A673 (cell line): ENCODE data around the gene BSPRY. TPM values are rescaled to one million over a fixed set of nuclear protein-coding genes. Genes with fewer than 3 reads are reported as not detected.
"Not testable (repeated sequence)": the region's sequence is repeated elsewhere in the genome, so short reads cannot be mapped to it uniquely, and the experiment has no call there.

Experiments
- BruUV-seq: library from RNA; stranded (reverse); fragments of 400-500 nt; replicated peaks from 2 replicates; lab custom pipeline; 2021; lab: Mats Ljungman, UMichigan
- CTCF ChIA-PET: fragments of 300-600 bp; sonication (Branson Sonifier 250); formaldehyde crosslinking; loops from one replicate; lab custom pipeline; 2022; ENCODE audit warnings: antibody characterized with exemption; lab: Charles Lee
- POLR2A ChIA-PET: fragments of 300-600 bp; sonication (Branson Sonifier 250); formaldehyde crosslinking; loops from one replicate; lab custom pipeline; 2022; ENCODE audit warnings: antibody characterized with exemption; ENCODE audit not compliant: low non-redundant PET; lab: Charles Lee
- DNase-seq: peaks from one replicate; pipeline ENCODE4 v3.0.0-alpha.2; 2015; ENCODE audit warnings: low spot score
- H3K27ac ChIP-seq: fragments of 200-600 bp; sonication (generic); 2 replicates; pipeline ENCODE4 v1.5.1; 2016; ENCODE audit warnings: mixed run types, low read depth, mild to moderate bottlenecking, mixed read lengths, antibody characterized with exemption, low read length; ENCODE audit not compliant: poor library complexity, severe bottlenecking
- H3K27me3 ChIP-seq: fragments of 200-600 bp; sonication (generic); replicated peaks from 2 replicates; pipeline ENCODE4 v1.6.1; 2017; ENCODE audit warnings: mixed run types, low read depth, mild to moderate bottlenecking, mixed read lengths, antibody characterized with exemption, low read length; ENCODE audit not compliant: insufficient read depth, poor library complexity
- H3K36me3 ChIP-seq: fragments of 200-600 bp; sonication (generic); 2 replicates; pipeline ENCODE4 v1.6.1; 2016; ENCODE audit warnings: mixed run types, mild to moderate bottlenecking, mixed read lengths, antibody characterized with exemption, low read length; ENCODE audit not compliant: insufficient read depth, poor library complexity, severe bottlenecking
- H3K4me1 ChIP-seq: fragments of 200-600 bp; sonication (generic); 2 replicates; pipeline ENCODE4 v1.6.1; 2017; ENCODE audit warnings: mixed run types, mild to moderate bottlenecking, mixed read lengths, antibody characterized with exemption, low read length; ENCODE audit not compliant: insufficient read depth, poor library complexity, severe bottlenecking
- H3K4me3 ChIP-seq: fragments of 200-600 bp; sonication (generic); 2 replicates; pipeline ENCODE4 v1.5.1; 2016; ENCODE audit warnings: low read depth, mixed run types, mild to moderate bottlenecking, mixed read lengths, low read length; ENCODE audit not compliant: poor library complexity, severe bottlenecking
- H3K9me3 ChIP-seq: fragments of 200-600 bp; sonication (generic); 2 replicates; pipeline ENCODE4 v1.6.1; 2016; ENCODE audit warnings: mixed run types, low read depth, mild to moderate bottlenecking, mixed read lengths, antibody characterized with exemption, low read length; ENCODE audit not compliant: poor library complexity, severe bottlenecking
- EZH2 ChIP-seq: fragments of 200-600 bp; sonication (generic); IDR thresholded peaks from 2 replicates; pipeline ENCODE4 v1.6.1; 2017; ENCODE audit warnings: borderline replicate concordance, low read depth, mild to moderate bottlenecking, mixed read lengths, antibody characterized with exemption, low read length; ENCODE audit not compliant: poor library complexity, severe bottlenecking
- intact Hi-C: fragments of 100-400 bp; cut with micrococcal nuclease; formaldehyde crosslinking; loops from one replicate; pipeline ENCODE4 v1.10.0; 2022; ENCODE audit not compliant: unreplicated experiment
- total RNA-seq: library from RNA; stranded (reverse); gene quantifications from 2 replicates; pipeline ENCODE4 v1.2.3, GENCODE V29; 2021
- TF ChIP-seq, protein P1 (sequence below): fragments of 300-800, 200-600 bp; sonication (generic); conservative IDR thresholded peaks from 2 replicates; pipeline ENCODE4 v1.5.1; 2017; ENCODE audit warnings: low read depth, mild to moderate bottlenecking, antibody characterized with exemption, low read length, moderate library complexity, mixed read lengths

Gene BSPRY
- total RNA-seq, 1 experiment from 2014 or later, result not detected

DNA sequence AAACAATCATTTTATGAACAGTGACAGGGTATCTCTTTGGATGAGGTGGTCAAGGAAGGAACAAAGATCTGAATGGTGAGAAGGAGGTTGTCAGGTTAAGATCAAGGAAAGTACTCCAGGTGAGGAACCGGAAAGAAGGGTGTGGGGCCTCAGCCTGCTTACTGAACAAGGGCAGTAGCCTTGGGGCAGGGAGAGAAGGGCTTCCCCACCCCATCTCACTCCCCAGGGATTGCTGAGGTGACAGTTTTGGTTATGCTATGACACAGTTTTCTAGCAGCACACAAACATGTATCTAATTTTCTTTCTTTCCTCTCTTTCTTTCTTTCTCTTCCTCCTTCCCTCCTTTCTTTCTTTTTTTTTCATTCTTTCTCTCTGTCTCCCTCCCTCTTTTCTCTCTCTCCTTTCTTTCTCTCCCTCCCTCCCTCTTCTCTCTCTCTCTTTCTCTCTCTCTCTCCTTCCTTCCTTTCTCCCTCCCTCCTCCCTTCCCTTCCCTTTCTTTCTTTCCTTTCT lies 31.6 kb downstream of the BSPRY start:
- H3K27ac ChIP-seq, result no peak overlapping the region
- TF ChIP-seq, protein P1, sequence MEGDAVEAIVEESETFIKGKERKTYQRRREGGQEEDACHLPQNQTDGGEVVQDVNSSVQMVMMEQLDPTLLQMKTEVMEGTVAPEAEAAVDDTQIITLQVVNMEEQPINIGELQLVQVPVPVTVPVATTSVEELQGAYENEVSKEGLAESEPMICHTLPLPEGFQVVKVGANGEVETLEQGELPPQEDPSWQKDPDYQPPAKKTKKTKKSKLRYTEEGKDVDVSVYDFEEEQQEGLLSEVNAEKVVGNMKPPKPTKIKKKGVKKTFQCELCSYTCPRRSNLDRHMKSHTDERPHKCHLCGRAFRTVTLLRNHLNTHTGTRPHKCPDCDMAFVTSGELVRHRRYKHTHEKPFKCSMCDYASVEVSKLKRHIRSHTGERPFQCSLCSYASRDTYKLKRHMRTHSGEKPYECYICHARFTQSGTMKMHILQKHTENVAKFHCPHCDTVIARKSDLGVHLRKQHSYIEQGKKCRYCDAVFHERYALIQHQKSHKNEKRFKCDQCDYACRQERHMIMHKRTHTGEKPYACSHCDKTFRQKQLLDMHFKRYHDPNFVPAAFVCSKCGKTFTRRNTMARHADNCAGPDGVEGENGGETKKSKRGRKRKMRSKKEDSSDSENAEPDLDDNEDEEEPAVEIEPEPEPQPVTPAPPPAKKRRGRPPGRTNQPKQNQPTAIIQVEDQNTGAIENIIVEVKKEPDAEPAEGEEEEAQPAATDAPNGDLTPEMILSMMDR, result no peak
- TF ChIP-seq EZH2, result no peak
- H3K4me1 ChIP-seq, result no peaks in the 10 kb centered on the region
- BruUV-seq, result no TSS peak
- ChIA-PET CTCF (no interaction called here), POLR2A (no interaction called here)
- no peaks in the 10 kb centered on the region for H3K9me3 ChIP-seq
- no peak for DNase-seq
- intact Hi-C loops, result no loop called here
- H3K4me3 ChIP-seq, result no peak overlapping the region
- H3K36me3 ChIP-seq, result no peaks in the 10 kb centered on the region
- H3K27me3 ChIP-seq, result no peaks in the 10 kb centered on the region

GRCh38 chr9:113381441-113381840 lies 32.1 kb downstream of the BSPRY start:
- H3K36me3 ChIP-seq, H3K27me3 ChIP-seq, H3K27ac ChIP-seq, BruUV-seq, H3K9me3 ChIP-seq, H3K4me3 ChIP-seq, CTCF ChIA-PET, POLR2A ChIA-PET, H3K4me1 ChIP-seq, DNase-seq, intact Hi-C loops: not testable (repeated sequence)

DNA sequence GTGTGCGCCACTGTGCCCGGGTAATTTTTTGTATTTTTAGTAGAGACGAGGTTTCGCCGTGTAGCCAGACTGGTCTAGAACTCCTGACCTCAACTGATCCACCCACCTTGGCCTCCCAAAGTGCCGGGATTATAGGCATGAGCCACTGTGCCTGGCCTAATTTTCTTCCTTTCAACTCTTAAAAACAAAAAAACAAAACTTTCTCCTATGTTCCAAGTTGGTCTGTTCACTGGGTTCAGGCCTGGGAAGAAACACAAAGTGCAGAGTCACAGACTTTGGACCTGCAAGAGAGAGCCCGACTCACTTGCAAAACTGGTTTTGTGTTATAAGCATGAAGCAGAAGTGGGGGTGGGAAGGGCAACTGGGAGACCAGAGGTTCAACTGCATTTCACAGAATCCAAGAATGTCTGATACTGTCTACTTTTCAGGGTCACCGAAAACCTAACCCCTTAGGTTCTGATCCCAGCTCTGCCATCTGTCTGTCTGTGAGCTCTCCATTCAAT lies 32.6 kb downstream of the BSPRY start:
- Histone ChIP-seq H3K9me3 (no peaks in the 10 kb centered on the region), H3K36me3 (no peaks in the 10 kb centered on the region), H3K27ac (no peak overlapping the region), H3K4me1 (no peaks in the 10 kb centered on the region), H3K27me3 (no peaks in the 10 kb centered on the region), H3K4me3 (no peak overlapping the region)
- DNase-seq, result no peak
- ChIA-PET CTCF (no interaction called here), POLR2A (no interaction called here)
- no TSS peak for BruUV-seq
- intact Hi-C loops, result no loop called here
- TF ChIP-seq EZH2, result no peak
- TF ChIP-seq, protein P1, result no peak
